ENCODE measurements around the gene PAPSS1.

DNA sequence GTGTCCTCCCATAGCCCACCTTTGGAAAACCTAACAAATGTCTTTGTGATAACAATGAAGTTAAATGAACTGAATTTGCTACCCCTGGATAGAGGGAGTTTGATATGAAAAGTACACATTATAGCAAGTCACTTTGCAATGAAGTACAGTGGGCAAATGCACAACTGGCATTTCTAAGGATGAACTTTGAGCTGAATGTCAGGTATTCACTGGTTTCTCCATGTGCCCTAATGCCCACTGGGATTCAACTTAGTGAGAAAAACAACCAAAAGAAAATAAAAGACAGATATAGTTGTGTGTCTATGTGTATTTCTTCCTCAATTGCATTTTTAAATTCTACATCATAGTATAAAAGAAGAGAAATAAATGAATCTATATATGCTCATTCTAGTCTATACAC lies 51.0 kb downstream of the PAPSS1 start:
- TF ChIP-seq, protein P1, sequence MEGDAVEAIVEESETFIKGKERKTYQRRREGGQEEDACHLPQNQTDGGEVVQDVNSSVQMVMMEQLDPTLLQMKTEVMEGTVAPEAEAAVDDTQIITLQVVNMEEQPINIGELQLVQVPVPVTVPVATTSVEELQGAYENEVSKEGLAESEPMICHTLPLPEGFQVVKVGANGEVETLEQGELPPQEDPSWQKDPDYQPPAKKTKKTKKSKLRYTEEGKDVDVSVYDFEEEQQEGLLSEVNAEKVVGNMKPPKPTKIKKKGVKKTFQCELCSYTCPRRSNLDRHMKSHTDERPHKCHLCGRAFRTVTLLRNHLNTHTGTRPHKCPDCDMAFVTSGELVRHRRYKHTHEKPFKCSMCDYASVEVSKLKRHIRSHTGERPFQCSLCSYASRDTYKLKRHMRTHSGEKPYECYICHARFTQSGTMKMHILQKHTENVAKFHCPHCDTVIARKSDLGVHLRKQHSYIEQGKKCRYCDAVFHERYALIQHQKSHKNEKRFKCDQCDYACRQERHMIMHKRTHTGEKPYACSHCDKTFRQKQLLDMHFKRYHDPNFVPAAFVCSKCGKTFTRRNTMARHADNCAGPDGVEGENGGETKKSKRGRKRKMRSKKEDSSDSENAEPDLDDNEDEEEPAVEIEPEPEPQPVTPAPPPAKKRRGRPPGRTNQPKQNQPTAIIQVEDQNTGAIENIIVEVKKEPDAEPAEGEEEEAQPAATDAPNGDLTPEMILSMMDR (conservative IDR thresholded peaks at IDR 0.05; ENCODE audit: low read length): no peak
- TF ChIP-seq EZH2phosphoT487 (IDR thresholded peaks at IDR 0.05; ENCODE audit: borderline replicate concordance): no peak

Measured in Loucy (cell line).